Liver (tissue), 9 donors: Measurements from ENCODE around the gene SLC46A1. TPM values are rescaled to one million over a fixed set of nuclear protein-coding genes. Genes with fewer than 3 reads are reported as not detected.

ENCODE experiments used
- DNase-seq: peaks from one replicate; pipeline ENCODE4 v3.0.0-alpha.2; 2017; ENCODE audit warnings: low spot score
- H3K27ac ChIP-seq, 2 donors: one replicate each; pipeline ENCODE4 v1.7.0; 2013; ENCODE audit warnings: inconsistent platforms in 2 of 2, low read length in 2 of 2, control low read depth in 1 of 2, low read depth in 1 of 2, mild to moderate bottlenecking in 1 of 2
- H3K27me3 ChIP-seq, 4 donors: one replicate each; pipeline versions ENCODE4 v1.6.1 to v1.7.0; 2013; ENCODE audit warnings: low read length in 3 of 4, inconsistent platforms in 1 of 4, mild to moderate bottlenecking in 1 of 4, moderate library complexity in 1 of 4; ENCODE audit not compliant: control insufficient read depth in 4 of 4, insufficient read depth in 4 of 4
- H3K36me3 ChIP-seq, 4 donors: one replicate each; pipeline versions ENCODE4 v1.6.1 to v1.7.0; 2013; ENCODE audit warnings: low read length in 3 of 4, mild to moderate bottlenecking in 3 of 4, low read depth in 1 of 4, moderate library complexity in 1 of 4; ENCODE audit not compliant: control insufficient read depth in 4 of 4, insufficient read depth in 3 of 4
- H3K4me1 ChIP-seq, 4 donors: one replicate each; pipeline versions ENCODE4 v1.6.1 to v1.7.0; 2013; ENCODE audit warnings: low read length in 3 of 4, mild to moderate bottlenecking in 3 of 4, moderate library complexity in 1 of 4; ENCODE audit not compliant: control insufficient read depth in 4 of 4, insufficient read depth in 4 of 4
- H3K4me3 ChIP-seq, 3 donors: one replicate each; pipeline versions ENCODE4 v1.6.1 to v1.7.0; 2013; ENCODE audit warnings: low read length in 3 of 3, control low read depth in 1 of 3, low read depth in 1 of 3, mild to moderate bottlenecking in 1 of 3
- H3K9ac ChIP-seq, 2 donors: one replicate each; pipeline ENCODE4 v1.7.0; 2013; ENCODE audit warnings: low read length in 2 of 2, mild to moderate bottlenecking in 2 of 2, moderate library complexity in 2 of 2, control low read depth in 1 of 2, low read depth in 1 of 2
- H3K9me3 ChIP-seq, 4 donors: one replicate each; pipeline versions ENCODE4 v1.6.1 to v1.7.0; 2013; ENCODE audit warnings: low read length in 3 of 4; ENCODE audit not compliant: control insufficient read depth in 4 of 4
- ATF3 ChIP-seq: IDR thresholded peaks from 2 replicates; pipeline ENCODE4 v1.6.1; 2016; ENCODE audit warnings: antibody characterized with exemption
- CTCF ChIP-seq: fragments of 150-350 bp; IDR thresholded peaks from 2 replicates; pipeline ENCODE4 v1.5.1; 2017; ENCODE audit warnings: improper control_type of control experiment, low read depth, low read length; ENCODE audit not compliant: missing input control
- EGR1 ChIP-seq, 2 donors: IDR thresholded peaks; 2 replicates each; pipeline ENCODE4 v1.6.1; 2016 to 2018; ENCODE audit warnings: antibody characterized with exemption in 2 of 2, low read depth in 2 of 2
- FOXA2 ChIP-seq: IDR thresholded peaks from 2 replicates; pipeline ENCODE4 v1.6.1; 2016; ENCODE audit warnings: antibody characterized with exemption
- GABPA ChIP-seq, 2 donors: IDR thresholded peaks in 1 of 2; conservative IDR thresholded peaks in 1 of 2; 2 replicates each; pipeline ENCODE4 v1.6.1; 2016; ENCODE audit warnings: antibody characterized with exemption in 2 of 2, mild to moderate bottlenecking in 1 of 2, moderate library complexity in 1 of 2
- JUND ChIP-seq, 2 donors: IDR thresholded peaks; 2 replicates each; pipeline ENCODE4 v1.6.1; 2016; ENCODE audit warnings: antibody characterized with exemption in 2 of 2
- REST ChIP-seq: IDR thresholded peaks from 2 replicates; pipeline ENCODE4 v1.6.1; 2016; ENCODE audit warnings: antibody characterized with exemption, mild to moderate bottlenecking
- RXRA ChIP-seq, 2 donors: IDR thresholded peaks; 2 replicates each; pipeline ENCODE4 v1.6.1; 2017 to 2018; ENCODE audit warnings: antibody characterized with exemption in 2 of 2, mild to moderate bottlenecking in 1 of 2
- SP1 ChIP-seq: IDR thresholded peaks from 2 replicates; pipeline ENCODE4 v1.6.1; 2018; ENCODE audit warnings: antibody characterized with exemption, mild to moderate bottlenecking
- TAF1 ChIP-seq: conservative IDR thresholded peaks from 2 replicates; pipeline ENCODE4 v1.6.1; 2016; ENCODE audit warnings: antibody characterized with exemption, mild to moderate bottlenecking
- YY1 ChIP-seq: IDR thresholded peaks from 2 replicates; pipeline ENCODE4 v1.6.1; 2016; ENCODE audit warnings: antibody characterized with exemption, mild to moderate bottlenecking
- WGBS: extraction: QIAGEN DNeasy Blood & Tissue Kit; methylation state at CpG from one replicate; pipeline ENCODE4 v1.1.7; 2013; 5-methylcytosine and 5-hydroxymethylcytosine counted together
- polyA plus RNA-seq, 2 donors: library from polyadenylated mRNA; stranded (reverse) in 1 of 2; unstranded in 1 of 2; fragments of 200-250 nt in 1 of 2; fragments of >200 nt in 1 of 2; fragmentation: Nextera tagmentation in 1 of 2; extraction: Ambion mirVana in 1 of 2; gene quantifications; one replicate each; pipeline versions ENCODE4 v1.2.1 to v1.2.3, GENCODE V29; 2013 to 2015
- total RNA-seq, 2 donors: library from RNA; depleted of rRNA; stranded (reverse); fragments of >200 nt; gene quantifications; one replicate each; pipeline ENCODE4 v1.2.3, GENCODE V29; 2014
- donor health status: healthy.
- donor health status: healthy.
- donor health status: healthy.
- donor health status: healthy.
- donor health status: healthy.

SLC46A1 gene
- total and polyA plus RNA-seq, 4 donors = 13.6 to 47.9 (median 19.1) TPM

- peaks cover 0 to 26% (median 23%) of the 10 kb centered on the region in 4 donors for H3K4me1 ChIP-seq
Measured at GRCh38 chr17:28363776-28364650, 42.0 kb downstream of the SLC46A1 start.

More at GRCh38 chr17:28363776-28364650, 42.0 kb downstream of the SLC46A1 start:
- Histone ChIP-seq H3K36me3 (peaks cover 14 to 43% (median 29%) of the 10 kb centered on the region in 4 donors), H3K9me3 (no peaks in the 10 kb centered on the region), H3K27ac (no peak overlapping the region), H3K27me3 (no peaks in the 10 kb centered on the region), H3K4me3 (no peak overlapping the region), H3K9ac (no peak overlapping the region)
- DNase-seq = no peak
- TF ChIP-seq RXRA (IDR thresholded peaks at IDR 0.05) (no peak), FOXA2 (no peak), YY1 (no peak), REST (no peak), TAF1 (no peak), ATF3 (no peak), GABPA (IDR thresholded peaks at IDR 0.05 in 1 of 2, conservative IDR thresholded peaks at IDR 0.05 in 1 of 2) (no peak), CTCF (no peak), JUND (IDR thresholded peaks at IDR 0.05) (no peak), EGR1 (IDR thresholded peaks at IDR 0.05; ENCODE audit: low read depth in 2 of 2) (no peak), SP1 (no peak)
- 71% methylated on average over 8 of the region's 8 CpGs for WGBS
